Activated CD4-positive, alpha-beta T cell treated with anti-CD3 and anti-CD28 coated beads, Interleukin-2, Interleukin-4, amounts not matched to agents 100 ng/mL and 50 ng/mL, durations not matched to agents 16 hours and 8 hours (primary cell): ENCODE results near the gene ATG2A.

Experiments
- DNase-seq: peaks from one replicate; pipeline ENCODE4 v3.0.0-alpha.2; 2020; ENCODE audit warnings: low spot score

ATG2A gene

GRCh38 chr11:64902102-64902900, 14.7 kb downstream of the ATG2A start:
- DNase-seq, result no peak

DNA sequence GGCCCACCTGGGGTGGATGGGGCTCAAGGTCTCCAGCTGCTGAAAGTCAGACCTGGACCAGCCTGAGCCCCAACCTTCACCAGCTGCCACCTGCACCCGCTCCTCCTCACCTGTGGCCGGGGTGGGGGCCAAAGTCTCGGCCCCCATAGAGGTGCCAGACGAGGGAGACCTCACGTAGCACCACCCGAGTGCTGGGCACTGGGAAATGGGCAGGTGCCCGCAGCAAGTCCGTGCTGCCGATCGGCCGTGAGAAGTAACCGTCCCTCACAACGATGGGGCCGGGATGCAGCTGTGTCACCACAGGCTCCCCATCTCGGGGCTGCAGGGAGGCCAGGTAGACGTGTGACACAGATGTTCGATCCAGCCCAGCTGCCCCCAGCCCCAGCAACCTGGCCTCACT, 16.2 kb downstream of the ATG2A start:
- no peak for DNase-seq

GRCh38 chr11:64900263-64900678, 16.7 kb downstream of the ATG2A start:
- peak; percentile 85 for DNase-seq

- no peak for DNase-seq
These were observed 18.5 kb downstream of the ATG2A start for GRCh38 chr11:64898541-64898940.

DNA sequence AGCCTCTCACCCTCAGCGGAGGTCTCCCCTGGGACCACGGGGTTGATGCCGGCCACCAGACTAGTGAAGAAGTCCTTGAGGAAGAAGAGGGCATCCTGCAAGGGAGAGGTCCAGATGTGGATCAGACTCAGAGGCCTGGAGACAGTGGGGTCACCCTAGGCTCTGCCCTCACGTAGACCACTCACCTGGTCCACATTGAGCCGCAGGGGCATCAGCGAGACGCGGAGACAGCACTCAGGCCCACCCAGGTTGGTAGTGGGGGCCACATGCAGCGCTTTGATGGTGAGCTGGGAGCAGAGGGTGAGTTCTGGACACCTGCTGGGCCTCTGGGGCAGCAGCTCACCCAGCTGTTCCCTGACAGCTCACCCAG, 18.9 kb downstream of the ATG2A start:
- DNase-seq, result no peak

- no peak for DNase-seq
These were observed 19.5 kb downstream of the ATG2A start for GRCh38 chr11:64897381-64898075.

DNA sequence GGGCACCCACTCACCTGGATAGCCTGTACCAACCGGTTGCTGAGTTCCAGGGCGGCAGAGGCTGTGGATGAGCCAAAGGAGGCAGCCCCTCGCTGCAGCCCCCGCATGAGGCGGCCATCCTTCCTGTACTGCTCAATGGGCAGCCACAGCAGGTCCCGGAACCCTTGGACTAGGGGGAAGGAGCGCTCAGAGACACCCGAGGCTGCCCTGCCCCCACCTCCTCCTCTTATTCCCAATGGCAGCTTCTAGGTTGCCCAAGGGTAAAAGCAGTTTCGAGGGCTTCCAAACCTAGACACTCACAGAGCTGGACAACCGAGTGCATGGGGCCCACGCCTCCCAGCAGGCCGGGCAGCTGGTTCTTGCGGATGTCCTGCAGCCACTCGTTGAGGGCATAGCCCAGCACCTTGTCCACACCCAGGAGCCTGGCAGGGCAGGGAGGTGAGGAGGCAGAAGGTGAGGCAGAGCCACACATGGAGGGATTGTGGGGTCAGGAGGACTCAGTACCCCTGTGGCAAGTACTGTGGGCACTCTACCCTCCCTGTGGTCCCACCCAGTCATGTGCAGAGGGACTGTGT, 20.5 kb downstream of the ATG2A start:
- DNase-seq, result no peak

DNA sequence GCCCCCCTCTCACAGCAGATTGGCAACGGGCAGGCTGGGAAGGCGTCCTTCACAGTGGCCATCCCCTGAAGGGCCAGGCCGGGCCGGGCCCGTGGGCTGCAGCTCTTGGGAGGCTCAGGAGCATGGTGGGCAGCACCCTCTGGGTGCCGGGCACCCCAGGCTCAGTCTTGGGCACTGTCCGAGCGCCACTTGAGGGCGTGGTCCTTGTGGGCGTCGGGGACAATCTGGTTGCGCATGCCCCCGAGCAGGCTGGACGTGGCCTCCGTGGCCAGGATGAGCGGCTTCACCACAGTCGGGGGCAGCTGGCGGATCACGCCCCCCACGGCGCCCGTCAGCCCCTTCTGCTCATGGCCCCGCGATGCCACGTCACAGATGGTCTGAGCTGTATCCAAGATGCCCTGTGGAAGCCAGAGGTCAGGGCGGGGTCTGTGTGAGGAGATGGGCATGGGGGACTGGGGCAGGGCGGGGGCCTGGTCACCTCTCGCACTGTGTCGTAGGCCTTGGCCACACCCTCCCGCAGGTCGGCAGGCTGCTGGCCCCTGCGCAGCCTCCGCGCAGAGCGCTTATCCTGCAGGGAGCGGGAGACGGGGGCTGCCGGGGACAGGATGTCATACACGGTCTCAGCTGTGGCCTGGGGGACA, 22.1 kb downstream of the ATG2A start:
- DNase-seq, result no peak

DNA sequence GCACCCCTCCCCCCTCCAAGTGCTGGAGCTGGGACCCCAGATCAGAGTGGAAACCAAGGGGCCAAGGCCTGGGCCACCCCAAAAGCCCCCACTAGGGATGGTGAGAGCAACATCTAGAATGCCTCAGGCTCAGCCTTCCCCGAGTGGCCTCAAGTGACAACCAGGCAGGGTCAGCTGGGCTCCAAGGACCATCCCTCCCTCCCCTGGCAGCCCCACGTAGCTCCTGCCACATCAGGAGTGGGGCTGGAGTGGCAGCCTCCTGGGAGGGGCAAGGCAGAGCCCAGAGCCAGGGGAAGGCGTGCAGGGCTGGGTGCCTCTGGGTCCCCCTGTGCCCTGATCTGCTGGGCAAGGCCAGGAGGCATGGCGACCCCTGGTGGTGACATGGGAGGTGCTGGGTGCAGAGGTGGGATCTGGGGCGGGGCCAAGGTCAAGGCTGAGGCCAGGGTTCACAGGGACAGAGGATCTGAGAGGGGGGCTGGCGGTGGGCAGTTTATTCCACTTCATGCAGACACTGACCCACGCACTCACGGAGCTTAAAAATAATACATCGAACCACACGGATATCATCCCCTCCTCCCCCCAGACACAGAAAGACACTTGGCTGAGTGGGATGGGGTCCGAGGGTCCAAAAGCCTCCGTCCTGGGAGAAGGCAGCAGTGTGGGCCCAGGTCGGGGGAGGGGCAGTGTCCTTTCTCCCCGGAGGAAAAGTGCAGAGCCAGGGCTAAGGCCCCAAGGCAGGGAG, 22.8 kb downstream of the ATG2A start:
- peak; percentile 91 for DNase-seq

DNA sequence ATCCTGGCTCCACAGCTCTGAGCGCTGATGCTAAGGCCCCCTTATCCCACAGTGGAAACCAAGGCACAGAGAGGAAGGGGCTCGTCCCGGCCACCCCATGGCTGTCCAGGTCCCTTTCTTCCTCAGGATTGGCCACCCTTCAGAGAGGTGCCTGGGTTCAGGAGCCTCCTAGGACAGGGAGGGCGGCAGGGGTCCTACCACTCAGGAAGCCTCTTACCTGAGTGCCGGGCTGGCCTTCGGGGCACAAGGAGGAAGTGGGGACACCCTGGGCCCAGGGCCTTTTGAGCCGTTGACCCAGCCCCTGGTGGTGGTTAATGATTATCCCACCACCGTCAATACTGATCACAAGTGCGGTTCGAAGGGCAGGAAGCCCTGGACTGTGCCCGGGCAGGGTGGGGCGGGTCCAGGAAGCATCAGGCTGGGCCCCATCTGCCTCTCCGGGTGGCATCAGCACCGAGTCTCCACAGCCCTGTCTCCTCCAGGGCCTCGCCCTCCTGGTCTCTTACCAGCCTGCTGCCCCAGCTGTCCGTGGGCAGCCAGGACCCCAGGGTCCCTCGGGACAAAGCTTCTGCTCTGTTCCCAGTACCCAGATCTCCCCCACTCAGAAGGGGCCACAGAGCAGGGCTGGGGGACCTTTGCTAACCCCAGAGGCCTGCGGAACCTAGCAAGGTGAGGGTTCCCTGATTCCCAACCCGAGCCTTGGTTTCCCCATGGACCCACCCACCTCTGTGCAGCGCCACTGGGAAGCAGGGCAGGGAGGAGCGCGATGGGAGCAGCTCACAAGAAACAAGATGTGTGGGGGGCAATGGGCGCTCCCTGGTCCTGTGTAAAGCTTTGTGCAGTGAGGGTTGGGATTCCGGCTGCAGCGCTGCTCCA, 23.6 kb downstream of the ATG2A start:
- DNase-seq, result no peak

- DNase-seq, result no peak
These were observed 24.2 kb downstream of the ATG2A start for GRCh38 chr11:64892838-64893193.

DNA sequence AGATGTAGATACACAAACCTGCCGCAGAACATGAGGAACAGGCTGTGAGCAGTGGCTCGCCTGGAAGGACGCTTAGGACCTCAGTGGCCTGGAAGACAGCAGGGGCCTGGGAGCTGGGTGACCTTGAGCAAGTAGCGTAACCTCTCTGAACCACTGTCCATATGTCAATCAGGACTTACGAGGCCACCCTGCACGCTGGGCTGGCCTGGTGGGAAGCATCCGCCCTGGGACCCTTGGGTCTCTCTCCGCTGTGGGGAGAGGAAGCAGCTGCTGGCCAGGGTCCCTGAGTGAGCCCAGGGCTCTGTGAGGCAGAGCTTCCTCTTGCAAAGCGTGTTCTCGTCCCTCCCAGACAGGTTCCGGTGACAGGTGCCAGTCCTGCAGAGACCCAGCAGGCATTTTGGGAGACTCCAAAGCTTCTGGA, 24.6 kb downstream of the ATG2A start:
- DNase-seq, result no peak

DNA sequence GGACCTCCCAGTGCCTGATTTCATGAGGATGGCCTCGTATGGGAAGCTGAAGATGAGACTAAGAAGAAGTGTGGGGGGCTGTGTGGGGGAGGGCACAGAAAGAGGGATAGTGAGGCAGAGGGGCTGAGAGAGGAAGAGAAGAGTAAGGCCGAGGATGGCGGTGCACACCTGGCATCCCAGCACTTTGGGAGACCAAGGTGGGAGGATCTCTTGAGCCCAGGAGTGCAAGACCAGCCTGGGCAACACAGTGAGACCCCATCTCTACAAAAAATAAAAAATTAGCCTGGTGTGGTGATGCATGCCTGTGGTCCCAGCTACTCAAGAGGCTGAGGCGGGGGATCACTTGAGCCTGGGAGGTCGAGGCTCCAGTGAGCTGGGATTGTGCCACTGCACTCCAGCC, 25.1 kb downstream of the ATG2A start:
- no peak for DNase-seq

GRCh38 chr11:64891215-64891848, 25.7 kb downstream of the ATG2A start:
- DNase-seq, result no peak

GRCh38 chr11:64890522-64890939, 26.5 kb downstream of the ATG2A start:
- DNase-seq, result no peak

GRCh38 chr11:64888729-64889511, 28.1 kb downstream of the ATG2A start:
- no peak for DNase-seq

- no peak for DNase-seq
These were observed 28.6 kb downstream of the ATG2A start for GRCh38 chr11:64888406-64888728.

DNA sequence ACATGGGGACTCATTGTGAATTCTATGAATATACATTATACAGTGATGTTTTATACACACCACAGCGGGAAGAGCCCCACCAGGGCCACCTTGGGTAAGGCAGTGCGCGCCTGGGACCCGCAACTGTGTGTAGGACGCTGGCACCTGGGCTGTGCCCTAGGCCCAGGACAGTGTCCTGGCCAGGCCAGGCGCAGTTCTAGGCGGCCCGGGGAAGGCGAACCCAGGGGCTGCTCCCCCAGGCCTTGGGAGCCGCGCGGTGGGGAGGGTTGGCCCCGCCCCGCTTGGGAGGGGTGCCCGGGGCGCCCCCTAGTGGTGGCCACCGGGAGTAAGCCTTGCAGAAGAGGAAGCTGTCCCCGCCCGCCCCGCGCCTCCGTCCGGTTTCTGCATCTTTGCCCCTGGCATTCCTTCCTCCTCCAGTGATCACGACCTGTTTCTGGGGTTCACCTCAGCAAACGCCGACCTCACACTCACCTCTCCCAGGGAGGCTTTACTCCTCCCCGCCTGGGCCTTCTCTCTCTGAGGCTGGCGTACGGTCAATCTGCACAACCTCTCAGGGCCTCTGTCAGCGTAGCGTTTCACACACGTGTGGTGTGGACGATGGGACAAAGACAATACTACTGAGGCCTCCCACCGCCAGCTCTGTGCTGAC, 29.1 kb downstream of the ATG2A start:
- peak; percentile 87 for DNase-seq

GRCh38 chr11:64887234-64887756, 29.7 kb downstream of the ATG2A start:
- no peak for DNase-seq
